Adipose tissue (tissue), 3 donors: Measurements from ENCODE around the gene CGGBP1. TPM values are rescaled to one million over a fixed set of nuclear protein-coding genes. Genes with fewer than 3 reads are reported as not detected.

ENCODE experiments used
- H3K27ac ChIP-seq: one replicate; pipeline ENCODE4 v1.5.1; 2013; ENCODE audit warnings: low read depth, low read length
- WGBS, 3 donors: extraction: QIAGEN DNeasy Blood & Tissue Kit; methylation state at CpG; one replicate each; pipeline ENCODE4 v1.1.7; 2013; 5-methylcytosine and 5-hydroxymethylcytosine counted together
- polyA plus RNA-seq, 3 donors: library from polyadenylated mRNA; stranded (reverse); fragments of 200-250 nt; gene quantifications; one replicate each; pipeline ENCODE4 v1.2.3, GENCODE V29; 2013
- donor health status: healthy with polysubstance abuse.
- donor health status: Bipolar disorder and iron deficiency.
- donor health status: healthy.

The CGGBP1 gene, protein sequence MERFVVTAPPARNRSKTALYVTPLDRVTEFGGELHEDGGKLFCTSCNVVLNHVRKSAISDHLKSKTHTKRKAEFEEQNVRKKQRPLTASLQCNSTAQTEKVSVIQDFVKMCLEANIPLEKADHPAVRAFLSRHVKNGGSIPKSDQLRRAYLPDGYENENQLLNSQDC
- polyA plus RNA-seq, result 10 to 100 TPM; 16.6 to 48.2 (median 31.5) TPM

GRCh38 chr3:88058581-88059379 lies at the start of gene CGGBP1, which contains the start of gene ZNF654:
Gene CGGBP1, minus strand, starts transcription at chr3:88059005. Its CDS starts 3,029 bp downstream, at chr3:88055976.
Gene ZNF654, plus strand, starts transcription at chr3:88059255. Its CDS starts 65 bp downstream, at chr3:88059320.
- peak within 1 kb of the TSS; percentile 71 for H3K27ac ChIP-seq
- 0 to 1% (median 0%) methylated on average over 66 to 76 of the region's 76 CpGs for WGBS, 3 donors

DNA sequence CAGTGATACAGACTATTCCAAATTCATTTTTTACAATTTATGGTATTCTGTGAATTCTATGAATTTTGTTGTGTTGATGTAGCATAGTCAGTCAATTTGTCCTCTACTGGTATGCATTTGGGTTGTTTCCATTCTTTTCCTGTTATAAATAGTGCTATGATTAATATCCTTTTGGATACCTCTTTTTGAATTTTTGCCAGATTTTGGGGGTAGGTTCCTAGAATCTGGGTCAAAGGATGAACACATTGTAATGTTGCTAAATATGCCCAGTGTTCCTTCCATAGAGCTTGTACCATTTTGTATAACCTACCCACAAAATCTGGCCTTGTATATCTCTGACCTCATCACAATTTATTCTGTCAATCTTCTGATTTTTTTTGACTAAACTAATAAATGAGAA lies 46.5 kb upstream of the CGGBP1 start:
- no peak overlapping the region for H3K27ac ChIP-seq

- WGBS, 3 donors, result 100% methylated on average over 1 of the region's 1 CpG
- H3K27ac ChIP-seq, result no peak overlapping the region
Measured at GRCh38 chr3:88101142-88101541, 42.3 kb upstream of the CGGBP1 start.

- 83 to 100% (median 94%) methylated on average over 1 of the region's 1 CpG for WGBS, 3 donors
- H3K27ac ChIP-seq, result no peak overlapping the region
Measured at GRCh38 chr3:88093266-88093665, 34.5 kb upstream of the CGGBP1 start.

- H3K27ac ChIP-seq, result no peak overlapping the region
Measured at GRCh38 chr3:88092270-88092669, 33.5 kb upstream of the CGGBP1 start.

DNA sequence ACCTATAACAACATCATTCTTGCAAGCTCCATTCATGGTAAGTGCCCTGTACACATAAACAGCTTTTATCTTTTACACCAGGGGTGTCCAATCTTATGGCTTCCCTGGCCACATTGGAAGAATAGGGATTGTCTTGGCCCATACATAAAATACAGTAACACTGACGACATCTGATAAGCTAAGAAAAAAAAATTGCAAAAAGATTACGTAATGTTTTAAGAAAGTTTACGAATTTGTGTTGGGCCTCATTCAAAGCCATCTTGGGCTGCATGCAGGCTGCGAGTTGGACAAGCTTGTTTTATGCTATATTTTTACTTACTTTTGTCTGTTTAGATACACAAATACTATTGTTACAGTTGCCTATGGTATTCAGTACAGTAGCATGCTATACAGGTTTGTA lies 31.9 kb upstream of the CGGBP1 start:
- 81 to 87% (median 81%) methylated on average over 4 of the region's 4 CpGs for WGBS, 3 donors
- H3K27ac ChIP-seq, result no peak overlapping the region

- WGBS, 3 donors, result 75 to 92% (median 84%) methylated on average over 2 of the region's 2 CpGs
- H3K27ac ChIP-seq, result no peak overlapping the region
Measured at GRCh38 chr3:88084097-88084501, 25.3 kb upstream of the CGGBP1 start.

GRCh38 chr3:88082854-88083253 lies 24.0 kb upstream of the CGGBP1 start:
- no peak overlapping the region for H3K27ac ChIP-seq
- WGBS, 3 donors, result 75 to 85% (median 82%) methylated on average over 2 of the region's 2 CpGs

DNA sequence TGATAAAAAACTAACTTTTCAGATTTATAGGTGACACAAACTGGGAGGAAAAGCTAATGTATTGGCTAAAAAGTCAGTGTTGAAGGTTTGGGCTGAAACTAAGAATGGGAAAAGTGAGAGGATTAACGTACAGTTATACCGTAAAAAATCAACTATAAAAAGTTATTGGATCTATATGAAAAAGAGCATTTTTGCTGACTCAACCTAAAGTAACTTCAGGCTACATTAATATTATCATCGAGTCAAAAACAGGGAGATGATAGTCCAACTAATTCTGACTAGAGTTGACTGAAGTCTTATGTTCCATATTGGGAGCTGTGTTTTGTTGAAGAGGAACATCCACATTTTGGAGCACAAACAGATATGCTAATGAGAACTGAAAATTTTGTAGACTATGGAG lies 20.1 kb upstream of the CGGBP1 start:
- H3K27ac ChIP-seq, result no peak overlapping the region
- WGBS, 3 donors, result 97 to 98% (median 97%) methylated on average over 3 of the region's 3 CpGs

DNA sequence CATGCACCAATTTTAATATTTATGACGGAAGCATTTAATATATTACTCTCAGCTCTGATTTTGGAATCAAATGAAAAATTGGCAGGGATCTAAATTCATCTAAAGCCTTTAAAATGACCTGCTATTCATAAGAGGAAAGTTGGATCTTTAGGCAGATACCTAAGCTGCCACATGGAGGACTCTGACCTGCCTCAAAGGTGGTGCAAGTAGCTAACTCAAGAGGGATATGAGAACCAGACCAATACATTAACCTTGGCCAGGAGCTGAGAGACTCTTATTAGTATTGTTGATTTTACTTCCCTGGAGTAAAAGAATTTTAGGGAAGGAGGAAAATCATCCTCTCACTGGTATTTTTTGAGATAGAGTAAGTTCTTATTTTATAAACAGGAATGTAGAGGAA lies 17.9 kb upstream of the CGGBP1 start:
- H3K27ac ChIP-seq, result no peak overlapping the region
- WGBS, 3 donors, result 95 to 100% (median 100%) methylated on average over 1 of the region's 1 CpG

DNA sequence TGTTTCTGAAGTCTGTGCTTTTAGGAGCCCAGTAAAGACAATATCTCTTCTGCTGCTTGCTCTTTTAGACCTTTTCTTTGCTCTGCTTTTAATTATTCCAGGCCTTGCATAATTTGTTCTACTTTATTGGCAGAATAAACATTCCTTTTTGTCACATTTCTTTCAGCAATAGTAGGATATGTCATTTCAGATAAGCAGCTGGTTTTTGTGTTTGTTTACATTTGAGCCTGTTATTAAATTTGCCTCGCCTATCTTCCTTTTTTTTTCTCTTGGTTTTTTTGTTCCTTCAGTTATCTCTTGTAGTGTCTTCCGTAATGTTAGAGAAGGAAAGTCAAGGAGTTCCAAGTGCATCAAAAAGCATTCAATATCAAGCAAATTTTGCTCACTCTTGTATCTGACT lies 16.7 kb upstream of the CGGBP1 start:
- no peak overlapping the region for H3K27ac ChIP-seq
- WGBS, 3 donors, result 45 to 83% (median 69%) methylated on average over 2 of the region's 2 CpGs

- WGBS, 3 donors, result 61 to 80% (median 66%) methylated on average over 2 of the region's 2 CpGs
- H3K27ac ChIP-seq, result no peak overlapping the region
Measured at GRCh38 chr3:88075072-88075471, 16.3 kb upstream of the CGGBP1 start.

GRCh38 chr3:88061746-88062145 lies 2.9 kb upstream of the CGGBP1 start:
- 8 to 23% (median 16%) methylated on average over 1 of the region's 1 CpG for WGBS, 3 donors
- H3K27ac ChIP-seq, result no peak overlapping the region

- H3K27ac ChIP-seq, result no peak overlapping the region
- 0% methylated on average over 35 to 45 of the region's 45 CpGs for WGBS, 3 donors
Measured at GRCh38 chr3:88059380-88060170, 770 bp upstream of the CGGBP1 start.

DNA sequence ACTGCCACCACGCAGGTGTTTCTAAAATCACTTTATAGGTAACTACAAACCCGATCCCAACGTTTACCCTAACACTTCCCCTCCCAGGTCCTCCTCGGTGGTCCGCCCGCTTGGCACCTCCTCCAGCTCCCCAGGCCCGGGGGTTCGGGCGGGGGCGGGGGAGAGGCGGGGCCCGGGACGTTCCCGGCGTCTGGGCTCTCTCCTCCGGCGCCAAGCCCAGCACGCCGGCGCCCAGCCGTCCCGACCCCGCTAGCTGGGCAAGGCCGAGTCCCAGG lies 562 bp downstream of the CGGBP1 start:
- H3K27ac ChIP-seq, result peak overlapping the region; percentile 71
- WGBS, 3 donors, result 0% methylated on average over 16 to 24 of the region's 24 CpGs

DNA sequence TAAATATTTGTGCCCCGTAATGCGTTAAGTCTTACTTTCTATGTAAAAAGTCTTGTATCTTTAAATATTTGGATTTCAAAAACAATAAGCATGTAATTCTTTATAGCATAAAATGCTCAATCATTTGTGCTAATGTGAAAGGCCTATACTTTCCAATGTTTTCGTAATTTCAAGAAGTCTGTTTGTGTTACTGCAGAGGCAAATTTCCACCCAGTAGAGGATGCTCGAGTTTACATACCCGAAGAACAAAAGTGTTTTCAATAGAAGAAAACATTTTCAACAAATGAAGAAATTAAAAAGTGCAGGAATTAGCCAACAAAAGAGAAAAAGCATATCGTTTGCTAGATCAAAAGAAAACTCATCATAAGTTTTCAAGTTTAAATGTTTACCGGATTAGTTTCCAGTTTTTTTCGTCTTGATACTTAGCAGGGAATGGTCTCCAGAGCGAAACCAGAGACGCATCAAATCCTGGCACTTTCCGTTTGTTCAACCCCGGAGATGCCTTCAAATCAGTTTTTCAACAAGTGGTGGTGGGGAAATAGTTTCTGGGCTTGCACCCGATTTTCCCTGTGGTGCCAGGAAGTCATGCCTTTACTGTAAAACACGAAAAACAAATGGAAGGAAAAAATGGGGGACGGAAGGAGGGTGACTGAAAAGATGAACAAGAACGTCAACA lies 1.0 kb downstream of the CGGBP1 start:
- peak overlapping the region; percentile 71 for H3K27ac ChIP-seq
- WGBS, 3 donors, result 10 to 12% (median 11%) methylated on average over 16 of the region's 16 CpGs

- WGBS, 3 donors, result 84 to 89% (median 84%) methylated on average over 5 of the region's 5 CpGs
- no peak overlapping the region for H3K27ac ChIP-seq
Measured at GRCh38 chr3:88046766-88047165, 12.0 kb downstream of the CGGBP1 start.

- 21 to 45% (median 25%) methylated on average over 1 of the region's 1 CpG for WGBS, 3 donors
- no peak overlapping the region for H3K27ac ChIP-seq
Measured at GRCh38 chr3:88044411-88044810, 14.4 kb downstream of the CGGBP1 start.

DNA sequence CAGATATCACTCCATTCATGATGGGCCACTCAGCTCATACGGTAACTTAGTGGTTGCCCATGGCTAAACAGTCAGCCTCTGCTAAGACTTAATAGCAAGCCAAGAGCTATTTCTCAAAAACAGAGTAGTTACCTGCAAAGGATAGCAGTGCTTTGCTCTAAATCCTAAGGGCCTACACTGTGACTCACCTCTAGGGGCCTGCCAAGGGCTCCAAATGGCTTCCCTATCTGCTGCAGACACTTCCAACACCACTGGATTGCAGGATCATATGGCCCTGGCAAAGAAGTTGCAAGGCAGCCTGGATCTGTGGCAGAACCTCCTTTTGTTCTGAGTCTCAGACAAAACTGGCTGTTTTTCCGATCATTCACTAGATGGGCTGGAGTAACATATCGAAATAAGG lies 17.8 kb downstream of the CGGBP1 start:
- 95 to 98% (median 96%) methylated on average over 3 of the region's 3 CpGs for WGBS, 3 donors
- no peak overlapping the region for H3K27ac ChIP-seq
